Left lung (tissue), 10 donors: ENCODE data around the gene TF. TPM values are rescaled to one million over a fixed set of nuclear protein-coding genes. Genes with fewer than 3 reads are reported as not detected.

Experiments used
- ATAC-seq: fragments of 200-7000 bp; cut with Tn5 transposase; one replicate; pipeline ENCODE4 v1.9.1; 2020; ENCODE audit warnings: moderate library complexity
- DNase-seq, 4 donors: peaks; one replicate each; pipeline ENCODE4 v3.0.0-alpha.2; 2013 to 2020
- H3K27ac ChIP-seq, 2 donors: fragments of 200-600 bp; sonication (generic) in 1 of 2; one replicate each; pipeline versions ENCODE4 v1.5.0 to v1.8.0; 2020 to 2021
- H3K27me3 ChIP-seq, 2 donors: fragments of 200-600 bp; sonication (generic) in 1 of 2; one replicate each; pipeline versions ENCODE4 v1.5.0 to v1.8.0; 2020 to 2021
- H3K36me3 ChIP-seq, 2 donors: fragments of 200-600 bp; sonication (generic) in 1 of 2; one replicate each; pipeline versions ENCODE4 v1.5.0 to v1.8.0; 2020 to 2021
- H3K4me1 ChIP-seq, 2 donors: fragments of 200-600 bp; one replicate each; pipeline ENCODE4 v1.8.0; 2021
- H3K4me3 ChIP-seq, 2 donors: fragments of 200-600 bp; sonication (generic) in 1 of 2; one replicate each; pipeline versions ENCODE4 v1.5.0 to v1.8.0; 2020 to 2021; ENCODE audit warnings: mild to moderate bottlenecking in 1 of 2
- H3K9me3 ChIP-seq, 2 donors: fragments of 200-600 bp; sonication (generic) in 1 of 2; one replicate each; pipeline versions ENCODE4 v1.5.0 to v1.8.0; 2020 to 2021
- CTCF ChIP-seq, 2 donors: fragments of 200-600 bp; sonication (generic) in 1 of 2; IDR thresholded peaks; one replicate each; pipeline versions ENCODE4 v1.5.0 to v1.8.0; 2021; ENCODE audit warnings: antibody characterized with exemption in 2 of 2
- intact Hi-C, 2 donors: fragments of 100-400 bp; cut with DNase I; formaldehyde crosslinking; loops; one replicate each; pipeline versions ENCODE4 v1.11.2 to v1.14.2; 2022
- polyA plus RNA-seq, 6 donors: library from polyadenylated mRNA; unstranded; fragments of 120-200 nt; gene quantifications; one replicate each; pipeline ENCODE4 v1.2.1, GENCODE V29; 2013; ENCODE audit not compliant: insufficient read length in 6 of 6
- total RNA-seq, 2 donors: library from RNA; stranded (reverse); fragmentation: NEBNext Ultra II Directional; extraction: Animal tissue kit (Norgen Biotek cat#: 25700); gene quantifications; one replicate each; pipeline ENCODE4 v1.2.1, GENCODE V29; 2021
- donor health status: DM: no; HTN: yes; CAD: no.
- donor health status: DM: no; HTN: no; CAD: no.

TF gene
- total and polyA plus RNA-seq, 8 donors = 2.1 to 13.1 (median 5.2) TPM

GRCh38 chr3:133759740-133760305 lies 13.6 kb downstream of the TF start:
- intact Hi-C loops = no loop called here
- ATAC-seq = no peak

GRCh38 chr3:133760916-133761315 lies 14.7 kb downstream of the TF start:
- Histone ChIP-seq H3K4me3 (no peak overlapping the region), H3K36me3 (no peaks in the 10 kb centered on the region), H3K4me1 (no peaks in the 10 kb centered on the region), H3K27ac (no peak overlapping the region), H3K9me3 (no peaks in the 10 kb centered on the region), H3K27me3 (no peaks in the 10 kb centered on the region)
- intact Hi-C loops = no loop called here
- DNase-seq = no peak
- TF ChIP-seq CTCF (IDR thresholded peaks at IDR 0.05) = no peak
- ATAC-seq = no peak

More at GRCh38 chr3:133759740-133760305, 13.6 kb downstream of the TF start:
- Histone ChIP-seq H3K27ac (no peak overlapping the region), H3K4me1 (no peaks in the 10 kb centered on the region), H3K4me3 (no peak overlapping the region), H3K27me3 (no peaks in the 10 kb centered on the region), H3K36me3 (no peaks in the 10 kb centered on the region), H3K9me3 (no peaks in the 10 kb centered on the region)
- DNase-seq = no peak
- no peak for TF ChIP-seq CTCF (IDR thresholded peaks at IDR 0.05)

GRCh38 chr3:133761605-133762484 lies 15.7 kb downstream of the TF start:
- Histone ChIP-seq H3K27ac (no peak overlapping the region), H3K9me3 (no peaks in the 10 kb centered on the region), H3K4me3 (no peak overlapping the region), H3K4me1 (no peaks in the 10 kb centered on the region), H3K36me3 (no peaks in the 10 kb centered on the region), H3K27me3 (no peaks in the 10 kb centered on the region)
- TF ChIP-seq CTCF (IDR thresholded peaks at IDR 0.05) = no peak
- ATAC-seq (no peak), DNase-seq (no peak)
- intact Hi-C loops = no loop called here

GRCh38 chr3:133762539-133762938 lies 16.3 kb downstream of the TF start:
- intact Hi-C loops = no loop called here
- Histone ChIP-seq H3K9me3 (no peaks in the 10 kb centered on the region), H3K27me3 (no peaks in the 10 kb centered on the region), H3K36me3 (no peaks in the 10 kb centered on the region), H3K4me3 (no peak overlapping the region), H3K4me1 (no peaks in the 10 kb centered on the region), H3K27ac (no peak overlapping the region)
- TF ChIP-seq CTCF (IDR thresholded peaks at IDR 0.05) = no peak
- no peak for ATAC-seq
- DNase-seq = no peak
